Astrocyte (in vitro differentiated cells and primary cell): ENCODE data around the gene CARM1.

Experiments used
- EZH2 ChIP-seq: IDR thresholded peaks from 2 replicates; pipeline ENCODE4 v1.6.1; 2012; ENCODE audit warnings: mild to moderate bottlenecking, low read length, inconsistent platforms; ENCODE audit not compliant: insufficient read depth
- TF ChIP-seq, protein P1 (sequence below): IDR thresholded peaks from 2 replicates; pipeline ENCODE4 v1.5.1; 2011; ENCODE audit warnings: low read depth, mild to moderate bottlenecking, inconsistent platforms, low read length, moderate library complexity; ENCODE audit not compliant: insufficient read depth

DNA sequence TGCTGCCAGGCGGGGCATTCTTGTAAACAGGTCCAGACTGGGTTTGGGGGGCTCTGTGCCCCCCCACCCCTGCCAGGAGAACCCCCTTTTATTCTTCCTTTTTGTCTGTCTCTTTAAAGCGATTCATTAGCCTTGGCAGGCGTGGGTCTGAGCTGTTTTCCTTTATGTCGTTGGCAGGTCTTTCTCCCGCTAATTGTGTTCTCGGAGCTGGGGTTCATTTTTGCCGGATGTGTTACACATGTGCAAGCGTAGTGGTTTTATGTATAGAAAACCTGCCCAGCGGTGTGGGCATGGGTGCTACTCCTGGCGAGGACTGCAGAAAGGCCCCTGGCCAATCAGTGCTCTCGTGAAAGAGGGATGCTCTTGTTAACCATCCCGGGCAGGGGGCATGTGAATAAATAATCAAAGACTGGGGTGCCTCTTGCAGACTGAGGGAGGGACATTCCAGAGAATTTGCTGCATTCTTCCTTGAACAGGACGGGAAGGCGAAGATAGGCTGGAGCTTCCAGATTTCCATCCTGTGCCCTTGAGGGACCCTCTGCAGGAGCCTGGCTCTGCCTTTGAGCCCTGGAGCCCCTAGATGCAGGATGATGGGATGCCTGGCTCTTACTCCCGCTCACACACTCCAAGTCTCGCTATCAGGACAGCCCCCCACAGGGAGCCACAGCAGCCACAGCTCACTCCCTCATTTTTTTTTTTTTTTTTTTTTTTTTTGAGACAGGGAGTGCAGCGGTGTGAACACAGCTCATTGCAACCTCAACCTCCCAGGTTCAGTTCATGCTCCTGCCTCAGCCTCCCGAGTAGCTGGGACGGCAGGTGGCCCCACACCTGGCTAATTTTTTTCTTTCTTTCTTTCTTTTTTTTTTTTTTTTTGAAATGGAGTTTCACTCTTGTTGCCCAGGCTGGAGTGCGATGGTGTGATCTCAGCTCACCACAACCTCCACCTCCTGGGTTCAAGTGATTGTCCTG lies 14.1 kb downstream of the CARM1 start:
- TF ChIP-seq, protein P1, sequence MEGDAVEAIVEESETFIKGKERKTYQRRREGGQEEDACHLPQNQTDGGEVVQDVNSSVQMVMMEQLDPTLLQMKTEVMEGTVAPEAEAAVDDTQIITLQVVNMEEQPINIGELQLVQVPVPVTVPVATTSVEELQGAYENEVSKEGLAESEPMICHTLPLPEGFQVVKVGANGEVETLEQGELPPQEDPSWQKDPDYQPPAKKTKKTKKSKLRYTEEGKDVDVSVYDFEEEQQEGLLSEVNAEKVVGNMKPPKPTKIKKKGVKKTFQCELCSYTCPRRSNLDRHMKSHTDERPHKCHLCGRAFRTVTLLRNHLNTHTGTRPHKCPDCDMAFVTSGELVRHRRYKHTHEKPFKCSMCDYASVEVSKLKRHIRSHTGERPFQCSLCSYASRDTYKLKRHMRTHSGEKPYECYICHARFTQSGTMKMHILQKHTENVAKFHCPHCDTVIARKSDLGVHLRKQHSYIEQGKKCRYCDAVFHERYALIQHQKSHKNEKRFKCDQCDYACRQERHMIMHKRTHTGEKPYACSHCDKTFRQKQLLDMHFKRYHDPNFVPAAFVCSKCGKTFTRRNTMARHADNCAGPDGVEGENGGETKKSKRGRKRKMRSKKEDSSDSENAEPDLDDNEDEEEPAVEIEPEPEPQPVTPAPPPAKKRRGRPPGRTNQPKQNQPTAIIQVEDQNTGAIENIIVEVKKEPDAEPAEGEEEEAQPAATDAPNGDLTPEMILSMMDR = no peak
- no peak for TF ChIP-seq EZH2
